Mammary epithelial cell (primary cell): ENCODE data around the gene PABPN1L.

Source experiments
- EZH2 ChIP-seq: IDR thresholded peaks from 2 replicates; pipeline ENCODE4 v1.6.1; 2012; ENCODE audit warnings: low read length, inconsistent platforms, borderline replicate concordance
- TF ChIP-seq, protein P1 (sequence below), 2 donors: IDR thresholded peaks in 1 of 2; conservative IDR thresholded peaks in 1 of 2; 2 replicates each; pipeline ENCODE4 v1.5.1; 2011 to 2012; ENCODE audit warnings: inconsistent platforms in 2 of 2, low read length in 2 of 2, mild to moderate bottlenecking in 2 of 2, control low read depth in 1 of 2, low read depth in 1 of 2; ENCODE audit not compliant: insufficient read depth in 1 of 2; ENCODE audit errors: extremely low read depth in 1 of 2

DNA sequence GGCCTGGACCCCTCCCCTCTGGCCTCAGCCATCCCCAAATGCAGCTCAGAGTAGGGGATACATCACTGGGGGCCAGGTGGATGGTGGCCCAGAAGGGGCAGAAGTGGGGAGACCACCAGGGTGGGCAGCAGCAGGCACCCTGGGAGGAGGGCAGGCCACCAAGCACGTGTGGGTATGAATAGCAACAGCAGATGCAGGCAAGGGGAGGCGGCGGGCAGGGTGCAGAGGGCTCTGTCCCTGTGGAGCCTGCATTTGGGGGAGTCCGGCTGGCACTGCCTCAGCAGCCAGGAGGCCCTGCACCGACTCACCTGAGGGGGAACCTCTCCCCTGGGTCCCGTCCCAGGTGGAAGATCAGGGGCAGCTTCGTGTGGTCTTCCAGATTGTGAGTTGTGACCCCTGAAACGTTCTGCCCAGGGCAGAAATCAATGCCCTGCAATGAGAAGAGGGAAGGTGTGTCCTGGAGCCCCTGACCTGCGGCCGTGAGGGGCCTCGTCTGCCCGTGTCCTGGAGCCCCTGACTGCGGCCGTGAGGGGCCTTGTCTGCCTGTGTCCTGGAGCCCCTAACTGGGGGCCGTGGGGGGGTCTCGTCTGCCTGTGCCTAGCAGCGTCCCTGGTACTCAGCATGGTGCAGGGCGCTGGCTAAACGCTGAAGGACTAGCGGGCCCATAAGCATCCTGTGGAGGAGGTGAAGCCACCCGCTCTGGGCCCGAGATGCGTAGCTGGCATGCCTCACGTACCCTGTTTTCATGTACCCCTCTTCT, 44.0 kb downstream of the PABPN1L start:
- TF ChIP-seq, protein P1, sequence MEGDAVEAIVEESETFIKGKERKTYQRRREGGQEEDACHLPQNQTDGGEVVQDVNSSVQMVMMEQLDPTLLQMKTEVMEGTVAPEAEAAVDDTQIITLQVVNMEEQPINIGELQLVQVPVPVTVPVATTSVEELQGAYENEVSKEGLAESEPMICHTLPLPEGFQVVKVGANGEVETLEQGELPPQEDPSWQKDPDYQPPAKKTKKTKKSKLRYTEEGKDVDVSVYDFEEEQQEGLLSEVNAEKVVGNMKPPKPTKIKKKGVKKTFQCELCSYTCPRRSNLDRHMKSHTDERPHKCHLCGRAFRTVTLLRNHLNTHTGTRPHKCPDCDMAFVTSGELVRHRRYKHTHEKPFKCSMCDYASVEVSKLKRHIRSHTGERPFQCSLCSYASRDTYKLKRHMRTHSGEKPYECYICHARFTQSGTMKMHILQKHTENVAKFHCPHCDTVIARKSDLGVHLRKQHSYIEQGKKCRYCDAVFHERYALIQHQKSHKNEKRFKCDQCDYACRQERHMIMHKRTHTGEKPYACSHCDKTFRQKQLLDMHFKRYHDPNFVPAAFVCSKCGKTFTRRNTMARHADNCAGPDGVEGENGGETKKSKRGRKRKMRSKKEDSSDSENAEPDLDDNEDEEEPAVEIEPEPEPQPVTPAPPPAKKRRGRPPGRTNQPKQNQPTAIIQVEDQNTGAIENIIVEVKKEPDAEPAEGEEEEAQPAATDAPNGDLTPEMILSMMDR (conservative IDR thresholded peaks at IDR 0.05 in 1 of 2, IDR thresholded peaks at IDR 0.05 in 1 of 2; ENCODE audit: extremely low read depth in 1 of 2, insufficient read depth in 1 of 2, low read depth in 1 of 2, low read length in 2 of 2), result no peak
- no peak for TF ChIP-seq EZH2
